ENCODE results near the gene LAT.

GRCh38 chr16:28984091-28984490 lies 761 bp upstream of the LAT start:
- no peak for TF ChIP-seq TAF1 (IDR thresholded peaks at IDR 0.05; ENCODE audit: borderline replicate concordance, low read depth, low read length)
- TF ChIP-seq, protein P1, sequence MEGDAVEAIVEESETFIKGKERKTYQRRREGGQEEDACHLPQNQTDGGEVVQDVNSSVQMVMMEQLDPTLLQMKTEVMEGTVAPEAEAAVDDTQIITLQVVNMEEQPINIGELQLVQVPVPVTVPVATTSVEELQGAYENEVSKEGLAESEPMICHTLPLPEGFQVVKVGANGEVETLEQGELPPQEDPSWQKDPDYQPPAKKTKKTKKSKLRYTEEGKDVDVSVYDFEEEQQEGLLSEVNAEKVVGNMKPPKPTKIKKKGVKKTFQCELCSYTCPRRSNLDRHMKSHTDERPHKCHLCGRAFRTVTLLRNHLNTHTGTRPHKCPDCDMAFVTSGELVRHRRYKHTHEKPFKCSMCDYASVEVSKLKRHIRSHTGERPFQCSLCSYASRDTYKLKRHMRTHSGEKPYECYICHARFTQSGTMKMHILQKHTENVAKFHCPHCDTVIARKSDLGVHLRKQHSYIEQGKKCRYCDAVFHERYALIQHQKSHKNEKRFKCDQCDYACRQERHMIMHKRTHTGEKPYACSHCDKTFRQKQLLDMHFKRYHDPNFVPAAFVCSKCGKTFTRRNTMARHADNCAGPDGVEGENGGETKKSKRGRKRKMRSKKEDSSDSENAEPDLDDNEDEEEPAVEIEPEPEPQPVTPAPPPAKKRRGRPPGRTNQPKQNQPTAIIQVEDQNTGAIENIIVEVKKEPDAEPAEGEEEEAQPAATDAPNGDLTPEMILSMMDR (IDR thresholded peaks at IDR 0.05), result no peak
